HepG2 (cell line): ENCODE results near the gene TIMM10. TPM values are rescaled to one million over a fixed set of nuclear protein-coding genes. Genes with fewer than 3 reads are reported as not detected.

ENCODE experiments used
- ATAC-seq: fragments of 200-7000 bp; cut with Tn5 transposase; 3 replicates; pipeline ENCODE4 v1.9.1; 2020; ENCODE audit warnings: mild to moderate bottlenecking, moderate library complexity
- BruUV-seq: library from RNA; stranded (reverse); fragments of 400-500 nt; replicated peaks from 2 replicates; lab custom pipeline; 2021; lab: Mats Ljungman, UMichigan
- CTCF ChIA-PET: fragments of 300-600 bp; formaldehyde crosslinking; extraction: SDS; loops from one replicate; lab custom pipeline; 2021; ENCODE audit warnings: low total read pairs, inconsistent platforms, low intra/inter-chr PET ratio; lab: Yijun Ruan, JAX
- POLR2A ChIA-PET: fragments of 350-600 bp; sonication (Branson Sonifier 250); formaldehyde crosslinking; loops from one replicate; lab custom pipeline; 2020; ENCODE audit warnings: antibody characterized with exemption, inconsistent platforms; lab: Yijun Ruan, JAX
- DNase-seq: peaks from one replicate; pipeline ENCODE4 v3.0.0-alpha.2; 2015; ENCODE audit warnings: low spot score
- FAIRE-seq: peaks from 3 replicates; lab custom pipeline; 2011; peaks lifted over from hg19 to GRCh38; lab: Jason Lieb, UNC
- H2AFZ ChIP-seq: one replicate; pipeline ENCODE4 v1.6.1; 2011; ENCODE audit warnings: low read length, inconsistent platforms
- H3K27ac ChIP-seq: fragments of 300-600 bp; 3 replicates; pipeline ENCODE4 v1.8.0; 2011; ENCODE audit warnings: mixed run types, mild to moderate bottlenecking, mixed read lengths, low read length, inconsistent platforms; ENCODE audit not compliant: insufficient read depth; ENCODE audit errors: extremely low read length
- H3K27me3 ChIP-seq, 2 experiments: fragments of 200-600 bp in 1 of 2; 2 replicates in 1 of 2; 3 replicates in 1 of 2; pipeline versions ENCODE4 v1.6.0 to v1.8.0; 2011; ENCODE audit warnings: low read length in 2 of 2, mild to moderate bottlenecking in 2 of 2, moderate library complexity in 2 of 2, inconsistent platforms in 1 of 2; ENCODE audit not compliant: insufficient read depth in 2 of 2, control insufficient read depth in 1 of 2
- H3K36me3 ChIP-seq, 2 experiments: fragments of 200-600 bp in 1 of 2; replicated peaks in 1 of 2; 2 replicates in 1 of 2; 3 replicates in 1 of 2; pipeline versions ENCODE4 v1.5.1 to v1.8.0; 2011; ENCODE audit warnings: low read length in 2 of 2, inconsistent platforms in 1 of 2; ENCODE audit not compliant: insufficient read depth in 2 of 2, control insufficient read depth in 1 of 2
- H3K4me1 ChIP-seq: 2 replicates; pipeline ENCODE4 v1.5.1; 2012; ENCODE audit warnings: low read length, inconsistent platforms; ENCODE audit not compliant: insufficient read depth
- H3K4me2 ChIP-seq: 2 replicates; pipeline ENCODE4 v1.6.0; 2011; ENCODE audit warnings: low read depth, low read length, inconsistent platforms
- H3K4me3 ChIP-seq, 3 experiments: fragments of 200-600 bp in 1 of 3; sonication (generic), shearing (Covaris generic) in 1 of 3; replicated peaks in 1 of 3; 2 replicates each; pipeline ENCODE4 v1.5.1; 2011 to 2016; ENCODE audit warnings: low read length in 3 of 3, inconsistent platforms in 2 of 3, low read depth in 2 of 3, mild to moderate bottlenecking in 2 of 3, control low read depth in 1 of 3, mixed read lengths in 1 of 3; ENCODE audit not compliant: insufficient read depth in 1 of 3
- H3K79me2 ChIP-seq: one replicate; pipeline ENCODE4 v1.6.1; 2011; ENCODE audit warnings: low read length, inconsistent platforms; ENCODE audit not compliant: insufficient read depth
- H3K9ac ChIP-seq: 2 replicates; pipeline ENCODE4 v1.6.0; 2011; ENCODE audit warnings: mild to moderate bottlenecking, low read depth, low read length, inconsistent platforms; ENCODE audit not compliant: insufficient read depth
- H3K9me3 ChIP-seq: 2 replicates; pipeline ENCODE4 v1.5.1; 2012; ENCODE audit warnings: mild to moderate bottlenecking, low read length
- H4K20me1 ChIP-seq: 2 replicates; pipeline ENCODE4 v1.6.0; 2011; ENCODE audit warnings: inconsistent platforms, mild to moderate bottlenecking, low read length, moderate library complexity; ENCODE audit not compliant: insufficient read depth
- AGO2 ChIP-seq: fragments of 200-400 bp; formaldehyde crosslinking; optimal IDR thresholded peaks from 2 replicates; pipeline ENCODE3; 2017; ENCODE audit warnings: mild to moderate bottlenecking, low read depth, low read length, moderate library complexity
- CREB1 ChIP-seq, 2 experiments: fragments of 450-650 bp in 1 of 2; IDR thresholded peaks; 2 replicates each; pipeline ENCODE4 v1.6.1; 2016 to 2017; ENCODE audit warnings: control low read depth in 1 of 2, mild to moderate bottlenecking in 1 of 2, missing compliant biosample characterization in 1 of 2, missing genetic modification characterization in 1 of 2
- FOSL2 ChIP-seq: sonication (generic); formaldehyde crosslinking; IDR thresholded peaks from 2 replicates; pipeline ENCODE4 v1.4.0; 2020; ENCODE audit warnings: missing genetic modification reagents
- POGK ChIP-seq: sonication (generic); formaldehyde crosslinking; conservative IDR thresholded peaks from 2 replicates; pipeline ENCODE4 v1.8.0; 2022; ENCODE audit warnings: mild to moderate bottlenecking, moderate library complexity, missing genetic modification reagents
- RARA ChIP-seq: IDR thresholded peaks from 2 replicates; pipeline ENCODE4 v1.6.1; 2016; ENCODE audit warnings: missing genetic modification reagents, missing compliant biosample characterization
- RBFOX2 ChIP-seq: fragments of 200-400 bp; formaldehyde crosslinking; IDR thresholded peaks from 2 replicates; pipeline ENCODE4 v1.6.1; 2017; ENCODE audit warnings: low read depth, mild to moderate bottlenecking, low read length
- SYNCRIP ChIP-seq: fragments of 200-400 bp; formaldehyde crosslinking; IDR thresholded peaks from 2 replicates; pipeline ENCODE4 v1.6.1; 2018; ENCODE audit warnings: mild to moderate bottlenecking, low read depth, low read length; ENCODE audit not compliant: insufficient read depth
- ZKSCAN8 ChIP-seq: IDR thresholded peaks from 2 replicates; pipeline ENCODE4 v1.6.1; 2016; ENCODE audit warnings: borderline replicate concordance, missing genetic modification reagents, missing compliant biosample characterization
- ZNF768 ChIP-seq: sonication (generic); formaldehyde crosslinking; IDR thresholded peaks from 2 replicates; pipeline ENCODE4 v1.4.0; 2020; ENCODE audit warnings: missing genetic modification reagents
- ZNF775 ChIP-seq: sonication (generic); formaldehyde crosslinking; IDR thresholded peaks from 2 replicates; pipeline ENCODE4 v1.4.0; 2020; ENCODE audit warnings: missing genetic modification reagents, mild to moderate bottlenecking, moderate library complexity, borderline replicate concordance
- WGBS: methylation state at CpG from one replicate; pipeline ENCODE4 v1.1.6; 2017; ENCODE audit warnings: low lambda C conversion rate; 5-methylcytosine and 5-hydroxymethylcytosine counted together
- in situ Hi-C: cut with HindIII; loops from 2 replicates; pipeline ENCODE4 v1.10.0; 2017; ENCODE audit warnings: low pct_unique_long_range_greater_than_20kb; ENCODE audit not compliant: extremely low pct_ligation_motif_present
- intact Hi-C: fragments of 100-400 bp; cut with micrococcal nuclease; formaldehyde crosslinking; loops from one replicate; pipeline ENCODE4 v1.10.0; 2022; ENCODE audit not compliant: unreplicated experiment
- polyA plus RNA-seq, 8 experiments: library from polyadenylated mRNA; depleted of rRNA in 3 of 8; stranded (reverse) in 7 of 8; unstranded in 1 of 8; fragments of >200 nt; fragmentation: Illumina TruSeq in 4 of 8; extraction: Trizol in 4 of 8; gene quantifications; 2 replicates each; pipeline versions ENCODE4 v1.2.1 to v1.2.3, GENCODE V29; 2011 to 2016; ENCODE audit warnings: low read depth in 4 of 8, missing spikeins in 1 of 8, mixed read lengths in 1 of 8; ENCODE audit not compliant: insufficient read depth in 1 of 8
- total RNA-seq, 5 experiments: library from RNA; depleted of rRNA; stranded (reverse); fragments of >200 nt; fragmentation: Illumina TruSeq; extraction: Trizol; gene quantifications; 2 replicates each; pipeline ENCODE4 v1.2.3, GENCODE V29; 2016; ENCODE audit warnings: low read depth in 1 of 5

The TIMM10 gene
- total and polyA plus RNA-seq, 2 of the 13 experiments (the other 11 are each of a cell fraction or from before 2014, with no cell fraction given), result 67.8 to 82.2 TPM

- TF ChIP-seq ZNF775 (CRISPR knock-in tag) (no peak), FOSL2 (CRISPR knock-in tag) (peak; percentile 54; the same call in 1 of the 2 replicates), RARA (CRISPR knock-in tag) (no peak), ZKSCAN8 (CRISPR knock-in tag) (no peak)
These were observed 28.6 kb downstream of the TIMM10 start (continued) for GRCh38 chr11:57501953-57502352.

GRCh38 chr11:57500926-57501325 is 29.6 kb downstream of the TIMM10 start:
- POLR2A ChIA-PET, result interaction anchor here (1.3 to 9.7 kb wide), 2 partner anchors 14 to 24 kb away, joined by 3 to 111 read pairs; partner anchors contain the start of gene SLC43A1
- Histone ChIP-seq H3K9ac (no peak overlapping the region), H3K4me1 (peaks cover 100% of the 10 kb centered on the region)

More at GRCh38 chr11:57500926-57501325, 29.6 kb downstream of the TIMM10 start:
- FAIRE-seq (no peak), DNase-seq (no peak), ATAC-seq (no peak)
- H3K9me3 ChIP-seq, result no peaks in the 10 kb centered on the region
- no peak overlapping the region for H3K4me3 ChIP-seq
- H3K36me3 ChIP-seq, result peaks cover 13 to 56% of the 10 kb centered on the region in 2 experiments
- no peak overlapping the region for H2AFZ ChIP-seq
- no peak overlapping the region for H3K27ac ChIP-seq
- H3K79me2 ChIP-seq, result peaks cover 44% of the 10 kb centered on the region
- intact Hi-C loops (no loop called here), in situ Hi-C loops (no loop called here)
- BruUV-seq, result no TSS peak
- TF ChIP-seq RBFOX2 (peak; percentile 54; the same call in 1 of the 2 replicates), ZNF768 (CRISPR knock-in tag) (0 out of 2 replicates have a peak, but pooled peaks have one; percentile 16), POGK (no peak), SYNCRIP (no peak), AGO2 (peak; percentile 31), CREB1 (IDR thresholded peaks at IDR 0.05) (no peak), CREB1 (CRISPR knock-in tag; IDR thresholded peaks at IDR 0.05) (no peak)
- CTCF ChIA-PET, result no interaction called here
- no peak overlapping the region for H3K4me2 ChIP-seq
- H3K27me3 ChIP-seq, result no peaks in the 10 kb centered on the region
- WGBS, result 97% methylated on average over 6 of the region's 15 CpGs
- H4K20me1 ChIP-seq, result peaks cover 13% of the 10 kb centered on the region
